Peyer's patch (tissue), 4 donors: ENCODE measurements around the gene RPS6KA4. TPM values are rescaled to one million over a fixed set of nuclear protein-coding genes. Genes with fewer than 3 reads are reported as not detected.

Experiments used
- DNase-seq, 3 donors: peaks; one replicate each; pipeline ENCODE4 v3.0.0-alpha.2; 2017 to 2019
- H3K27ac ChIP-seq, 4 donors: fragments of 200-600 bp; sonication (generic); one replicate each; pipeline ENCODE4 v1.5.1; 2016 to 2019
- H3K27me3 ChIP-seq, 2 donors: fragments of 200-600 bp; sonication (generic); one replicate each; pipeline ENCODE4 v1.5.1; 2019
- H3K36me3 ChIP-seq, 3 donors: fragments of 200-600 bp; sonication (generic); one replicate each; pipeline ENCODE4 v1.5.1; 2016 to 2019
- H3K4me1 ChIP-seq, 4 donors: fragments of 200-600 bp; sonication (generic); one replicate each; pipeline ENCODE4 v1.5.1; 2016 to 2019
- H3K4me3 ChIP-seq, 4 donors: fragments of 200-600 bp; sonication (generic); 1 replicate in 3 of 4; 2 replicates in 1 of 4; pipeline ENCODE4 v1.5.1; 2016 to 2019; ENCODE audit warnings: mild to moderate bottlenecking in 1 of 4
- H3K9me3 ChIP-seq, 4 donors: fragments of 200-600 bp; sonication (generic); one replicate each; pipeline ENCODE4 v1.5.1; 2016 to 2019; ENCODE audit warnings: mild to moderate bottlenecking in 1 of 4
- POLR2A ChIP-seq, 2 donors: fragments of 450-650 bp; IDR thresholded peaks; one replicate each; pipeline ENCODE4 v1.5.1; 2017; ENCODE audit warnings: antibody characterized with exemption in 2 of 2, mild to moderate bottlenecking in 2 of 2, moderate library complexity in 2 of 2
- total RNA-seq, 4 donors: library from RNA; depleted of rRNA; stranded (reverse); fragments of >200 nt; gene quantifications; one replicate each; pipeline ENCODE4 v1.1.0, GENCODE V29; 2016
- TF ChIP-seq, protein P1 (sequence below), 6 experiments: fragments of 450-650 bp in 4 of 6; fragments of 200-600 bp in 2 of 6; sonication (generic) in 1 of 6; IDR thresholded peaks; one replicate each; pipeline ENCODE4 v1.5.1; 2017 to 2019; ENCODE audit warnings: antibody characterized with exemption in 6 of 6, mild to moderate bottlenecking in 3 of 6, moderate library complexity in 1 of 6

The RPS6KA4 gene
- total RNA-seq, 4 donors from 2014 or later = 27.8 to 95.7 (median 40.1) TPM

DNA sequence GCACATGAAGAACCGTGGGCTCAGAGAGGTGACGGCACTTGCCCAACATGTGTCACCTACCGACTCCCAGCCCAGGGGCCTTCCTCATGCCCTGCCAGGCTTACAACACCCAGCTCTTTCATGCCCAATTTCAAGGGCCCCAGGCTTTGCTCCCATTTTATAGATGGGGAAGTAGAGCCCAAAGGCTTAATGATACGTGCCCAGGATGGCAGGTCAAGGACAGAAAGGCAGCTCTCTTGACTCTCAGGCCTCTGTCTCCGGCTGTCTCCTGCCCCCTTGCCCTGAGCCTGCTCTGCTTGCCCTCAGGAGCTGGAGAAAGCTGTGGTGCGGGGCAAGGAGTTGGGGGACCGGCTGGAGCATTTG lies 10.0 kb upstream of the RPS6KA4 start:
- DNase-seq = no peak
- TF ChIP-seq POLR2A (IDR thresholded peaks at IDR 0.05) = no peak
- TF ChIP-seq, protein P1, sequence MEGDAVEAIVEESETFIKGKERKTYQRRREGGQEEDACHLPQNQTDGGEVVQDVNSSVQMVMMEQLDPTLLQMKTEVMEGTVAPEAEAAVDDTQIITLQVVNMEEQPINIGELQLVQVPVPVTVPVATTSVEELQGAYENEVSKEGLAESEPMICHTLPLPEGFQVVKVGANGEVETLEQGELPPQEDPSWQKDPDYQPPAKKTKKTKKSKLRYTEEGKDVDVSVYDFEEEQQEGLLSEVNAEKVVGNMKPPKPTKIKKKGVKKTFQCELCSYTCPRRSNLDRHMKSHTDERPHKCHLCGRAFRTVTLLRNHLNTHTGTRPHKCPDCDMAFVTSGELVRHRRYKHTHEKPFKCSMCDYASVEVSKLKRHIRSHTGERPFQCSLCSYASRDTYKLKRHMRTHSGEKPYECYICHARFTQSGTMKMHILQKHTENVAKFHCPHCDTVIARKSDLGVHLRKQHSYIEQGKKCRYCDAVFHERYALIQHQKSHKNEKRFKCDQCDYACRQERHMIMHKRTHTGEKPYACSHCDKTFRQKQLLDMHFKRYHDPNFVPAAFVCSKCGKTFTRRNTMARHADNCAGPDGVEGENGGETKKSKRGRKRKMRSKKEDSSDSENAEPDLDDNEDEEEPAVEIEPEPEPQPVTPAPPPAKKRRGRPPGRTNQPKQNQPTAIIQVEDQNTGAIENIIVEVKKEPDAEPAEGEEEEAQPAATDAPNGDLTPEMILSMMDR (IDR thresholded peaks at IDR 0.05) = no peak
- no peaks in the 10 kb centered on the region for H3K9me3 ChIP-seq
- H3K27ac ChIP-seq = no peak overlapping the region
- H3K4me1 ChIP-seq = no peaks in the 10 kb centered on the region
- no peak overlapping the region for H3K4me3 ChIP-seq
- H3K27me3 ChIP-seq = no peaks in the 10 kb centered on the region
- H3K36me3 ChIP-seq = no peaks in the 10 kb centered on the region

DNA sequence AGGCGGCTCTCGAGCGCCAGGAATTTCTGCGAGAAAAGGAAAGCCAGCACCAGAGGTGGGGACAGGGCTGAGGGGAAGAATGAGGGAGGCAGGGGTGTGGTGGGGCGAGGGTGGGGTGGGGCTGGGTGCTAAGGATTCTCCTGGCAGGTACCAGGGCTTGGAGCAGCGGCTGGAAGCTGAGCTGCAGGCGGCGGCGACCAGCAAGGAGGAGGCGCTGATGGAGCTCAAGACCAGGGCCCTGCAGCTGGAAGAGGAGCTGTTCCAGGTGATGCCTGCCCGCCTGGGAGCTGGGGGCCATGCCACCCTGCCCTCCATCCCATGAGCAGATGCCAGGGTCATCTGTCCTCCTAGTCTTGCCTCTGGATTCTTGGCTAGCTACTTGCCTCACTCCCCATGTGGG lies 9.6 kb upstream of the RPS6KA4 start:
- TF ChIP-seq, protein P1 (IDR thresholded peaks at IDR 0.05) = no peak
- no peak for TF ChIP-seq POLR2A (IDR thresholded peaks at IDR 0.05)
- H3K27me3 ChIP-seq = no peaks in the 10 kb centered on the region
- DNase-seq = no peak
- no peaks in the 10 kb centered on the region for H3K36me3 ChIP-seq
- no peak overlapping the region for H3K27ac ChIP-seq
- no peak overlapping the region for H3K4me3 ChIP-seq
- no peaks in the 10 kb centered on the region for H3K4me1 ChIP-seq
- no peaks in the 10 kb centered on the region for H3K9me3 ChIP-seq

DNA sequence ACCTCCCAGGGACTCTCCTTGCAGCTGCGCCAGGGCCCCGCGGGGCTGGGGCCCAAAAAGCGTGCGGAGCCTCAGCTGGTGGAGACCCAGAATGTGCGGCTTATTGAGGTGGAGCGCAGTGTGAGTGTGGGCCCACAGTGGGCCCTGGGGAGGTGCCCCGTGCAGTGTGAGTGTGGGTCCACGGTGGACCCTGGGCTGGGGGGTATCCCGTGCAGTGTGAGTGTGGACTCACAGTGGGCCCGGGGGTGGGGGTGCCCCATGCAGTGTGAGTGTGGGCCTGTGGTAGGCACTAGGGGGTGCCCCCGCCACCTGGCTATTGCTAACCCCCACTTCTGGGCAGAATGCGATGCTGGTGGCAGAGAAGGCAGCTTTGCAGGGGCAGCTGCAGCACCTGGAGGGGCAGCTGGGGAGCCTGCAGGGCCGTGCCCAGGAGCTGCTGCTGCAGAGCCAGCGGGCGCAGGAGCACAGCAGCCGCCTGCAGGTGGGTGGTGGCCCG lies 7.8 kb upstream of the RPS6KA4 start:
- H3K27ac ChIP-seq = no peak overlapping the region
- H3K9me3 ChIP-seq = no peaks in the 10 kb centered on the region
- no peak for TF ChIP-seq POLR2A (IDR thresholded peaks at IDR 0.05)
- TF ChIP-seq, protein P1 (IDR thresholded peaks at IDR 0.05) = no peak
- peaks cover 0 to 15% (median 0%) of the 10 kb centered on the region in 4 donors for H3K4me1 ChIP-seq
- H3K4me3 ChIP-seq = no peak overlapping the region
- no peaks in the 10 kb centered on the region for H3K27me3 ChIP-seq
- no peak for DNase-seq
- H3K36me3 ChIP-seq = no peaks in the 10 kb centered on the region

DNA sequence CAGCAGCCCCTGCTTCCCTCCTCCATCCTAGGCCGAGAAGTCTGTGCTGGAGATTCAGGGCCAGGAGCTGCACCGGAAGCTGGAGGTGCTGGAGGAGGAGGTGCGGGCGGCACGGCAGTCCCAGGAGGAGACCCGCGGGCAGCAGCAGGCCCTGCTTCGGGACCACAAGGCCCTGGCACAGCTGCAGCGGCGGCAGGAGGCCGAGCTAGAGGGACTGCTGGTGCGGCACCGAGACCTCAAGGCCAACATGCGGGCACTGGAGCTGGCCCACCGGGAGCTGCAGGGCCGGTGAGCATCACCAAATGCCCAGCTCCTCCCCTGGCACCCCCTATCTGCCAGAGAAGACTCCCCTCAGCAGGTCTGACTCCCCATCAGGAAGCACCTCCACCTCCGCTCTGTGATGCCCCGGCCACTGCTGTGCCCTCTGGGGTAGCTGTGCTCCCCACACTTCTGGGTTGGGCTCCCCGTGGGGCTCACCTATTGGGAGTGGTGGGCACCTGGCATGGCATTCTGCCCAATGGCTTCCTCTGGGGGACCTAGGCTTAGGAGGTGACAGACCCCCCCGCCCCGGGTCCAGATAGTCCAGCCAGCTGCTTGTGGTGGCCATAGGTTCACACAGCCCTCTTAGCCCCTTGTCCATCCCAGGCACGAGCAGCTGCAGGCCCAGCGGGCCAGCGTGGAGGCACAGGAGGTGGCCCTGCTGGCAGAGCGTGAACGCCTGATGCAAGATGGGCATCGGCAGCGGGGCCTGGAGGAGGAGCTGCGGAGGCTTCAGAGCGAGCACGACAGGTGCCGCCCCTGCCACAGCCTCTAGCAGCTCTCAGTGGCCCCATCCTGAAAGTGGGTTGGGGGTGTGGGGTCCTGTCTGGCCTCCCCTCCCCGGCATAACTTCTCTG lies 6.6 kb upstream of the RPS6KA4 start:
- no peak overlapping the region for H3K4me3 ChIP-seq
- H3K27ac ChIP-seq = no peak overlapping the region
- H3K9me3 ChIP-seq = no peaks in the 10 kb centered on the region
- no peaks in the 10 kb centered on the region for H3K36me3 ChIP-seq
- peak in 1 of 3 donors; percentile 48 for DNase-seq
- H3K27me3 ChIP-seq = no peaks in the 10 kb centered on the region
- H3K4me1 ChIP-seq = peaks cover 0 to 17% (median 0%) of the 10 kb centered on the region in 4 donors
- no peak for TF ChIP-seq POLR2A (IDR thresholded peaks at IDR 0.05)
- TF ChIP-seq, protein P1 (IDR thresholded peaks at IDR 0.05) = no peak

DNA sequence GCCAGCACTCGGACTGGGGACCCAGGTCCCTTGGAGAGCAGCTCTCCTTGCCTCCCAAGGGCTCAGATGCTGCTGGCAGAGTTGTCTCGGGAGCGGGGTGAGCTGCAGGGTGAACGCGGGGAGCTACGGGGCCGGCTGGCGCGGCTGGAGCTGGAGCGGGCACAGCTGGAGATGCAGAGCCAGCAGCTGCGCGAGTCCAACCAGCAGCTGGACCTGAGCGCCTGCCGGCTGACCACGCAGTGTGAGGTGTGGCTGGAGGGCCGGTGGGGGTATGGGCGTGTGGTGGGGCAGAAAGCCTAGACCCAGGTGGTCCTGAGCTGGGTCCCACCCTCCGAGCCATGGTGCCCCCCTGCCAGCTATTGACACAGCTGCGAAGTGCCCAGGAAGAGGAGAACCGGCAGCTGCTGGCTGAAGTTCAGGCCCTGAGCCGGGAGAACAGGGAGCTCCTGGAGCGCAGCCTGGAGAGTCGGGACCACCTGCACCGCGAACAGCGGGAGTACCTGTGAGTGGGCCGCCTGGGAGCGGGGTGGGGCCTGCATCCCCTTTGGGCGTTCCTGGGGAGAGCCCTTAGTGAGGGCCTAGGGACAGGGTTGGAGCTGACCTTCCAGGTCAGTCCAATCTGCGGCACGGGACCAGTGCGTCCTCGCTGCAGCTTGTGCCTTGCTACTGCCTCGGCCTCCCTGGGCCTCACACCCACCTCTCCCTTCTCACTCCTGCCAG lies 5.8 kb upstream of the RPS6KA4 start:
- TF ChIP-seq POLR2A (IDR thresholded peaks at IDR 0.05) = no peak
- Histone ChIP-seq H3K4me3 (no peak overlapping the region), H3K4me1 (peaks cover 3 to 25% (median 5%) of the 10 kb centered on the region in 4 donors), H3K27ac (no peak overlapping the region), H3K36me3 (no peaks in the 10 kb centered on the region), H3K27me3 (no peaks in the 10 kb centered on the region), H3K9me3 (no peaks in the 10 kb centered on the region)
- no peak for DNase-seq
